ENCODE data around the gene ACTR5.

DNA sequence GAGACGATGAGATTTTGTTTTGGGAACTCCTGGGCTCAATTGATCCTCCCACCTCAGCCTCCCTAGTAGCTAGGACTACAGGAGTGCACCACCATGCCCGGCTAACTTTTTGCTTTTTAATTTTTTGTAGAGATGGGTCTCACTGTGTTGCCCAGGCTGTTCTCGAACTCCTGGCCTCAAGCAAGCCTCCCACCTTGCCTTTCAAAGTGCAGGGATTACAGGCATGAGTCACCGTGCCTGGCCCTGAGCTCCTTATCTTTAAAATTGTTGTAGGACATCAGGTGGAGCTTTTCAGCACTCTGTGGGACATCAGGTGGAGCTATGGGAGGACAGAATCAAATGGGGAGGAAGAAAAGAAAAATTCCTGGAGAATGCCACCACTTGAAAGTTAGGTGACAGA lies 12.7 kb downstream of the ACTR5 start:
- TF ChIP-seq POLR2A (IDR thresholded peaks at IDR 0.05; ENCODE audit: low read depth) (no peak), CTCF (IDR thresholded peaks at IDR 0.05) (no peak), EP300 (IDR thresholded peaks at IDR 0.05) (no peak), POLR2AphosphoS5 (IDR thresholded peaks at IDR 0.05) (no peak)

All from esophagus muscularis mucosa (tissue), 4 donors.